Stimulated activated CD4-positive, alpha-beta T cell treated with anti-CD3 and anti-CD28 coated beads, Interleukin-4, amount 100 ng/mL, for 4 hours (primary cell): Measurements from ENCODE around the gene UNC80.

Experiments
- DNase-seq, 2 experiments: peaks; one replicate each; pipeline ENCODE4 v3.0.0-alpha.2; 2020

UNC80 gene

DNA sequence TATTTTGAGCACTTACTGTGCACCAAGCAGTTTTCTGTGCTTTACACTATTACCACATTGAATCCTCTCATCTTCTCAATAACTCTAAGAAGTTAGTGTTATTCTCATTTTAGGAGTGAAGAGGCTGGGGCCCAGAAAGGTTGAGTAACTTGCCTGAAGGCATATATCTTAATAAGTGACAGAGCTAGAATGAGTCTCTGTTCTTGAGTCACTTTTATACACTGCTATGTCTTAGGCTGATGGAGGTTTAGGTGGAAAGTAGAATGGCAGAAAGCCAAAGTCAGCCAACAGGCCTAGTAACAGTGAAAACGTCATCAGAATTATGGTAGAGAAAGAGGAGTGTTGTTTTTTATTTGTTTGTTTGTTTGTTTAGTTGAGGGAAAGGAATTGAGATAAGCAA, 202.9 kb downstream of the UNC80 start:
- DNase-seq, result no peak

DNA sequence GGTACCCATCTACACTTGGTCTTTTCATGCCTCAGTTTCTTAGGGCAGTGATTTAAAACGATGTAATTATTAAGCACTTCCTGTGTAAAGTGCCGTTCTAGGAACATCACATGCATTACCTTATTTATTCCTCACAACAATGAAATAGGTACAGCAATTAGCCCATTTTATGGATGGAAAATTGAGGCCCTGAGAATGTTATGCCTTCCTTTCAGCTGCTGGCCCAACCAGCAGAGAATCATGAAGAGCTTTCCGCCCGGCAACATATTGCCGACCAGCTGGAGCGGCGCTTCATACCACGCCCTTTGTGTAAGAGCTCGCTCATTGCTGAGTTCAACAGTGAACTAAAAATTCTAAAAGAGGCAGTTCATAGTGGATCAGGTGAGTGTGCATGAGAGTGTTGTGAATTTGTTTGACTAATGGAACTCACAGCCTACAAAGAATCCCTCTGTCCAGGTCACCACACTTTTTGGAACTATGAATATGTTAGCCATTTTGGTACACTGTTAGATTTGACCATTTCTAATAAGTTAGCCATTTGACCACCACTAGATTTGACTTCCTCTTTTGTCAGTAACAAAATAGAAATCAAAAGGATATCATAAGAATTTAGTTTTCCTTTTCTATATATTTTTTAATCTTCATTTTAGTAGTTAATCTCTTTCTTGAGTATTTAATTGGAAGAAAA, 205.2 kb downstream of the UNC80 start:
- no peak for DNase-seq

DNA sequence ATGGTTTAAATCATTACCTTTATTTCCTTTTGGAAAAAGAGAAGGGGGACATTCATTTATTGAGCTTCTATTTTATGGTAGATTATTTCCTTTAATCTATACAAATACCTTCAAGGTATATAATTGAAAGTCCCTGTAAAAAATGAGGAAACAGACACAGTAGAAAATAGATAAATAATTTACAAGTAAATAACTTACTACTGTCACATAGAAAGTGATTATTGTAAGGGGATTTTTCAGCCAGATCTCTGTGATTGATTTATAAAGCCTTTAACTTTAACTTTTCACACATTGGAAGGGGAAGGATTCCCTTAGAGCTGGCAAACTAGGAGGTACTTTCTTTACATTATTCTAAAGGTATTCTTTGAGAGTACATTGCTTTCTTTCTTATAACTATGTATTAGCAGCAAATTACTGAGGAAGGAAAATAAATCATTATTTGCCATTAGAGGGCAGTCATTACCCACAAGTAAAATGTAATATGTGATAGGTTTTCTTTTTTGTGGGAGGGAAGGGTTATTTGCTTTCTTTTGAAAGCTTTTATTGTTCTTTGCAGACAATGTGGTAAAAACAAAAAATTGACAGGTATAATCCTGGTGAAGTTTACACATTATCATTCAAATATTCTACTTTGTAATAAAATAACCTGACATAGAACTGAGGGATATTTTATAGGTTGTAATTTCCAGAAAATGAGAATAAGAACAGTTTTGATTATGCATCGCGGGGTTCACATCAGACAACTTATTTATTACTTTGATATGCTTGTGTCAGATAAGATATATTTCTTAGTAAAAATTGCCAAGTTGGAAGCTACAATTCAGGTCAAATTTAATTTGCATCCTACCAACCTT, 206.0 kb downstream of the UNC80 start:
- DNase-seq, result no peak

DNA sequence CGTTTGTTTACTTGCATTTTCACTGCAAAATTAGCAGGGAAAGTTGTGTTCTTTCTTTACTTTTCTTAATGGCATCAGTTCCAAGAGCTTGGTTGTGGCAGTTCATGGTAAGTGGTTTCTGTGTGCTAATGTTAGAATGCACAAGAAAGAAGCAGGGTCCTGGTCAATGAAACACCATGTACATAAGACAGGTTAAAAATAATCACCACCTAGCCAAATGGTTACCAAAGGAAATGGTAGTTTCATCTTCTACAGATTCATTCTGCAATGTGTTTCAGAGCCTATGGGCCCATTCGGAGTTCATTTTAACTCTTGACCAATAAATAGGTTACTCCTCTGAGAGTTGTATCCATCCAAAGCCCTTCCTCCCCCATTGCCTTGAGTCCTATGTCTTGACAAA, 212.7 kb downstream of the UNC80 start:
- no peak for DNase-seq

DNA sequence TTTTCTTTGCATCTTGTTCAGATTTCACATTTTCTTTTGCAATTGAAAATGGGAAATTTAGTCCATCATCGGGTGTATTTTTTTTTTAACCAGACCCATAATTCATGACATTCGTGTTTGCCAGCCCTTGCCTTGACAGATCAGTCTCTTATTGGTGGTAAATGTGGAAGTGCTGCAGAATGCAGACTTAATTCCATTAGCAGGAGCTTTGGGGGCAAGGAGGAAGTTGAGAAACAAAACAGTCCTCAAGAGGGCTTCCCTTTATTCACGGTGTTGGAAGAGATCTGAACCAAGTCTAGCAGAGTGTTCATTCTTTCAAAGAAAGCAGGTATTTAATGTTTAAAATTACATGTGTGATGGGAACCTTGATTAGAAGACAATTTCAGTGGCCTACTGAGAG, 214.2 kb downstream of the UNC80 start:
- DNase-seq, result no peak

DNA sequence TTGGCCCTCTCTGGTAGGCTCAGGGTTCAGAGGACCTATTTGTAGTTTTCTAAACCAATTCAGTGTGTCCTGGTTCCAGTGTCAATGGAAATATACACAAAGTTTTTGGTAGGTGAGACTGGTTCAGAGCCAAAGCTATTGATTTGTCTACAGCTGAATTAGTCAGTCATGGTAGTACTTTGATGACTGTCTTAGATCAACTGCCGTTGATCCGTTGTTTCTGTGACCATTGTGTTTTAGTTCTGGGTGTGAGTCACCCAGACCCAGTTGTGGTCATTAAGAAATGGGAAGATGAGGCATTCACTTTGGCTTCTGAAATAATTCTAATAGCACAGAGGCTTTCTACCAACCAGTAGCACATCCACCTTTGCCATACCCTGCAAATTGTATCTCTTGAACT, 214.8 kb downstream of the UNC80 start:
- DNase-seq, result no peak

DNA sequence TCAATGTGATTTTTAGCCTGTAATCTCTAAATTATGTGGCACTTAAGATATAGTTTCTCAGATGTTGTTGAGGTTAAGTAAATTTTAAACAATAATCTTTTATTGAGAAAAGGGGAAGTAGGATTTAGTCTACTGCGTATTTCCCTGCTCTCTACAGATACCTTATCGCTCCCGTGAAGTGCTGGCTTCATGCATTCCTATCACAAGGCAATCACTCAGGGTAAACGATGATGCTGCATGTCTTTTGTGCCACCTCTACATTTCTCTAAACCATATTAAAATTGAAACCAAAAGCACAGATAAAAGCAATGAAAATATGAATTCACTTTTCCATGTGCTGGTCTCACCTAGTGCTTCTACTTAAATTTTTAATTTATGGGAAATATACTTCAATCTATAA, 216.4 kb downstream of the UNC80 start:
- DNase-seq, result no peak

DNA sequence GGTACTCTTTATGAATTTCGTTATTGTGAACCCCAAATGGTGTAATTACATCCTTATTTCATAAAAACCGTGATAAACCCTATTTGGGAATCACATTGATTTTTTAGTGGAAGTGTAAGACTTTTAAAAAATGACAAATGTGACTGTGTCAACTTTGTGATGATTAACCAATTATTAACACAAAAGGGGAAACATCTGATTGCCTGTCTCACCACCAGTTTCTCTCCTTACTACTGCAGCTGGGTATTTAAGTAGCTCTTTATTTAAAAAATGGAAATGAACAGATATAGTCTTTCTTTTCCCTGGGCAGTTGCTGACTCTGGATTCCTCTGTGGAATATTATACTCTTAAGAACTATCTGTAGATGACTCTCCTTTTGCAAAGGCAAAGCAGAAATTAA, 219.2 kb downstream of the UNC80 start:
- no peak for DNase-seq

DNA sequence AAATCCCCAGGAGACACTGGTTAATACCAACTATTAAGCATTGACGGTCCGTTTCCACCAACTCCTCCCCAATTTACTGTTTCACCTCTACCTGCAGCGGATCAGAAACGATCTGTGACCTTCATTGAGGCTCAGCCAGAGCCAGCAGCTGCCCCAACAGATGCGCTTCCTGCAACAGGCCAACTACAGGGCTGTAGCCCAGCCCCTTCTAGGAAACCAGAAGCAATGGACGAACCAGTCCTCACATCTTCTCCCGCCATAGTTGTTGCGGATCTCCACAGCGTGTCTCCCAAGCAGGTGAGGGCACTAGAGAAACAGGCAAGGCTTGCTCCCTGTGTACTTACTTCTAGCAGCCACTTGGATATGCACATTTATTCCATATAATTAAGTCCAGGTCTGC, 222.3 kb downstream of the UNC80 start:
- no peak for DNase-seq

DNA sequence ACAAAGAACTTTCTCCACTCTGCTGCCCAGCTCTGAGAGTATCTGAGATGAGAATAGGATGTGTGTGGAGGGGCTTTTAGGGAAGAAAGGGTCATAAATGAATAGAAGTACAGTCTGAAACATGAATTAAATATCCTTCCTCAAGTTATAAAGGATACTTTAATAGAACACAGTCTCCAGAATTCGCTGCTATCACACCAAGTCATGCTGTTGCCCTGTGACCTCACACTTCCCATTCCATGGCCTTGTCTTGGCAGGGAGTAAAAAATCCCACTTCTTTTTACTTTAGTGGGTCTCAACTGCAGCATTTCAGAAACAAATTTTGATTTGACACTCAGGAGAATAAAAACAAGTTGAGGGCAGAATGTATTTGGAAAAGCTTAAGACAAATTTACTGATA, 227.0 kb downstream of the UNC80 start:
- DNase-seq, result no peak

DNA sequence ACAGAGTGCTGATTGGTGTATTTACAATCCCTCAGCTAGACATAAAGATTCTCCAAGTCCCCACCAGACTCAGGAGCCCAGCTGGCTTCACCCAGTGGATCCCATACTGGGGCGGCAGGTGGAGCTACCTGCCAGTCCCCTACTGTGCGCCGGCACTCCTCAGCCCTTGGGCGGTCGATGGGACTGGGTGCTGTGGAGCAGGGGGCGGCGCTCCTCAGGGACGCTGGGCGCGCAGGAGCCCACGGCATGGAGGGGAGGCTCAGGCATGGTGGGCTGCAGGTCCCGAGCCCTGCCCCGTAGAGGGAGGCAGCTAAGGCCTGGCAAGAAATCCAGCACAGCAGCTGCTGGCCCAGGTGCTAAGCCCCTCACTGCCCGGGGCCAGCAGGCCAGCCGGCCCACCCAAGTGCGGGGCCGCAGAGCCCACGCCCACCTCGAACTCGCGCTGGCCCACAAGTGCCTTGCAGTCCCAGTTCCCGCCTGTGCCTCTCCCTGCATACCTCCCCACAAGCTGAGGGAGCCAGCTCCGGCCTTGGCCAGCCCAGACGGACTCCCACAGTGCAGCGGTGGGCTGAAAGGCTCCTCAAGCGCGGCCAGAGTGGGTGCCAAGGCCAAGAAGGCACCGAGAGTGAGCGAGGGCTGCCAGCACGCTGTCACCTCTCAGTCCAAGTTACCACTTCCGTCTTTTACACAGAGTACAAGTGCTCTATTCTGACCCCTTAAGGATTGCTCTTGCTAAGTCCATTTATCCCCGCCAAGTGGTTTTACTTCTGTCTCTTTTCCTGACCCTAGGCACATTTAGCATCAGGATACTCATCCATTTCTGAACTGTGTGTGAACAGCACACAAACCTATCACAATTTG, 229.1 kb downstream of the UNC80 start:
- DNase-seq, result no peak

DNA sequence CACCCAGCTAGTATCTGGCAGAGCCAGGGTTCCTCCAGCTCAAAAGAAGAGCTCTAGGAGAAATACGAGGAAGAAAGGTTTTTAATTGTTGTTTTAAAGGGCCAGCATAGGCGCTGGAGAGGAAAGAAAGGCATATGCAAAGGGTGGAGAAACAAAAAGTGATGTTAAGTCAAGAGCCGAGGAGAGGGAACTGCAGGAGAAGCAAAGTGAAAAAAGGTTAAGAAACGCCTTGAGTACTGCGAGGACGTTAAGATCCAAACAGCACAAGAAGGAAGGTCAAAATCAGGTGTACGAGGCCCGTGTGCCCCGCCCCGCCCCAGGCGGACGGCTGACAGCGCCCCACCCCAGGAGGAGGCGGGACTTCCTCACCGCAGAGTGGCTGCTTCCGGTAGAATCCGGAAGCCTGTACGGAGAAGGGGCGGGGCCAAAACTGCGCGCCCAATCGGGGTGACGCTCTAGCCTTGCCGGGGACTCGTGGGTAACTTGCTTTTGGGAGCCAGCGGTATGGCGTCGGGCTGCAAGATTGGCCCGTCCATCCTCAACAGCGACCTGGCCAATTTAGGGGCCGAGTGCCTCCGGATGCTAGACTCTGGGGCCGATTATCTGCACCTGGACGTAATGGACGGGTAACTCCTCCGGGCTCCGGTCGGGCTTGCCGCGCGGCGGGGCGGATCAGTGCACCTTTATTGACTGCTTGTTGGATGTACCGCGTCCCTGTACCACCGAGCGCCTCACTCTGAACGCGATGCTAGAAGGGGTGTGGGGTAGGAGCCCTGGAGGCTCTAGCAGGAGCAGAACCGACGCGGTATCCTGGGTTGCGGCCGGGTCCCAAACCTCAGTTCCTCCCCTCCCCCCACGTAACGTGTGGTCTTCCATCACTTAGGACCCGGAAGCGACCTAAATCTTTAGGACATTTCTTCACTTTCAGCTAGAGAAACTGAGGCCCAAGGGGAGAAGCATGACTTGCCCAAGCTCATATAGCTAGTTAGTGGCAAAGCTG, 230.8 kb downstream of the UNC80 start, which contains the start of gene RPE:
Gene RPE, plus strand, starts transcription at position 481 of the 1,000 bp plus-strand sequence. Its CDS starts 24 bp downstream, at position 505.
- peak; percentile 96 to 98 for DNase-seq

DNA sequence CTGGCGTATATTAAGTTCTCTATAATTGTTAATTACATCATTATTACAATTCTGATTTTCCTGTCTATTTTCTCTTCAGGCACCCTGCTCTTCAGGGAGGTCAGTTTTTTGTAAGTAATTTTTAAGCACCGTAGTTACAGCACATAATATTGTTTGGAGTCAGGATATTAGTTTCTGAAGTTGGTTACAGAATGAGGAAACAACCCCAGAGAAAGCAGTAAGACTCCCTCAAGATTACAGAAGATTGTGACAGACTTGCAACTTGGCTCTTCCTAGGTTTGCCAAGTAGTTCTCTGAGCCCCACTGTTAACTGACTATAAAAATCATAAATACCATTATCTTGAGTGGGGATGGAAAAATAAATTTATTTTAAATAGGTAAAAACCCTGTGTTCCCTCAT, 231.7 kb downstream of the UNC80 start:
- no peak for DNase-seq

DNA sequence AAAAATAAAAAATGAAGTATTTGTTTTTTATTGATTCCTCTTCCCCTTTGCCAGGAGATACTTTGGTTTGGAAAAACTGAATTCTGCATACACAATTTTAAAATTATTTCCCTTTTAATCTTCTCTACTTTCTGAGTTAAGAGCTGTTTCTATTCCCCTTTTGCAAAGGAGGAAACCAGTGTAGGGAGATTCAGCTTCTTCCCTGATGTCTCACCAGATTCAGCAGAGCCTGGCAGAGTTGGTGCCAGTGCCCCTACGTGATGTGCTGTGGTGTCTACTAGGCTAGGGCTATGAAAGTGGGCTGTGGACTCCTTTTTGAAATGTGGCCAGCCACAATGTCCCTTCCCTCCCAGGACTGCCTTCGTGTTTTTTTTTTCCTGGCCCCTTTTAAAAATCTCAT, 233.2 kb downstream of the UNC80 start:
- no peak for DNase-seq

DNA sequence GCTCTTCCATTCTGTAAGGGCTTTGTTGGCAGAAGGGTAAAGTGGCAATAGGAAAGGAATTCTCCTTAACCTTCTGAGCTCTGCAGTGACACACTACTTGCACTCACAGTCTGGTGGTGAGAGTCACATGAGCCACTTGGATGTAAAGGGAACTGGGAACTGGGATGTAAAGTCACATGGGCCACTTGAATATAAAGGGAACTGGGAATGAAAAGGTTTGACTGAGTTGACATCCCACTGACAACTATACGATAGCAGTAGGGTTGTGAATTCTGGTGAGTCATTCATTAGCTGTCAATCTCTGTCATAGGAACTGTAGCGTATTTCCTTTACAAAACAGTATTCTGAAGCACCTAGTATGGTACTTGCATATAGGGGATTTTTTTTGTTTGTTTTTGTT, 236.3 kb downstream of the UNC80 start:
- no peak for DNase-seq

DNA sequence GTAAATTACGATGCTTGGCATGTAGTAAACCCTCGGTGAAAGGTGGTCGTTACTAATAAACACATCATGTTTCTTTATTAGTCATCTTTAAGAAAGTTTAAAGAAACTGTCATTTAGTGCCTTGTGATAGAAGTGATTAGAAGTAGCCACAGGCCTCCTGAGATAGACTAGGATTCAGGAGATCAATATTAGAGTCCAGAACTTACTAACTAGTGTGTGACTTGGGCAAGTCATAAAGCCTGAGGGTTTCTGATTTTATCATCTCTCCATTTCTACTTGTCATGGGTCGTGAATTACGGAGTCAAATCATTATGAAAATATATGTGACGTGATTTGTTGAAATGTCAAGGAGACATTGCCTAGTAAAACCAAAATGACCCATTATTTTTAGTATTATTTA, 237.5 kb downstream of the UNC80 start:
- DNase-seq, result no peak

DNA sequence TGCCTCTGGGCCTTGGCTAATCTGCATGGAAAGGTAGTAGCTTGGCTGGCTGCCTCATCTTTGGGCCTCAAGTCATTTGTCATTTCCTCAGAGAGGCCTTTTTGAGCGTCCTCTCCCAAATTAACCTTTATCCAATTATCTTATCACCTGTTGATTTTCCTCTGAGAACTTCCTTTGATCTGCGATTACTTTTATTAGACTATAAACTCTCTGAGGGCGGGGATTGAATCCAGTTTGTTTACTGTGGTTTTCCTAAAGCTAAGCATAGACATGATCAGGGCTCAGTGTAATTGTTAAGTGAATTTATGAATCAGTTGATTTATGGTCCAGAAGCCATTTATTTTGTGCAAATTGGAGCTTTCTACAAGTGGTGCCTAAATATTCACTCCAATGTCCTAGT, 238.3 kb downstream of the UNC80 start:
- no peak for DNase-seq

DNA sequence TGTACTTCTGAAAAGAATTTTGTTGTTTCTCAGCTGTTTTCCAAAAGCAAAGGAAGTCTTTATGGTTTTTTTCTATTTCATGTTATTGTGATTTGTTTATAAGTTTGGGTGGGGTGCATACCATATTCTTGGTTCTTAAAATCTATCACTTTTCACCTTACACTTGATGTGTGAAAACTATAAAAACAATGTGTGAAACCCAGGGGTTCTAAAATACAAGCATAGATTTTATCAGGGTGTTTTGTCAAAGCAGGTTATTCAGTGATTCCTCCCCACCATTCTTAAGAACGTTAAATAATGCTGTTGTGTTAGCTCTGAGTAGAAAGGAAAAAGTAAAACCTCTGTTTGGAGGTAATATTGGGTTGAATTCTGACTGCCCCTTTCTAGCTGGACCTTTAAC, 248.5 kb downstream of the UNC80 start:
- DNase-seq, result no peak

DNA sequence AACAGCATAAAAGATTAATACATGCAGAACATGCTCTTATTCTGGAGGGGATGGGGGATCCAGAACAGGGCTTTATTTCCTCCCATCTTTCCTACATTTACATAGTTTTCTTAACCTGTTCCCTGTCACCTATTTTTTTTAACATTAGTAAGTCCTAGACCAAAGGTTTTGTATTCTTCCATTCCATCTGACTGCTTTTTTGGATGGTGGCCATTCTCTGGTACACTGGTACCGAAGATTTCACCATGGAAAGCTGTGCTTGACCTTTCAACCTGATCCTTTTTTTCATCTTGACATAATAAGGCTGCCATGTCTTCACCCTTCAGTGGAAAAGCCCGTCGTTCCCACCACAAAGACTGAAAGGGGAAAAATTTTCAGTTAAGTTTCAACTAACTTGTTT, 251.2 kb downstream of the UNC80 start:
- no peak for DNase-seq

DNA sequence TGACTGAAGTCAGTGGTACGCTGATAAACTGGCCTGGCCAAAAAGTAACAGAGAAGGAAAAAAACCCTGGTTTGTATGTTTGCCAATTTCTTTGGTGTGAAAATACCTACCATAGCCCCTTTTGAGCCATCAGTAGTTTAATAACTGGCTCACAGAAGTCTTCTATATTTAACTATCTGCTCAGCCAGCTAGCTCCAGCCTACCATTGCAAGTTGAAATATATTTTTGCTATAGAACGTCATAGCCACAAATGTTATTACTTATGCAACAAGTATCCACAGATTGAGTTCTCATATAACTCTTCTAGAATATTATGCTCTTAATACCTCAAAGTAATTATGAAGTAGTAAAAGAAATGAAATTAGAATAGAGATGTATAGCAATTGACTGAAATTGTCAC, 256.0 kb downstream of the UNC80 start:
- DNase-seq, result no peak

DNA sequence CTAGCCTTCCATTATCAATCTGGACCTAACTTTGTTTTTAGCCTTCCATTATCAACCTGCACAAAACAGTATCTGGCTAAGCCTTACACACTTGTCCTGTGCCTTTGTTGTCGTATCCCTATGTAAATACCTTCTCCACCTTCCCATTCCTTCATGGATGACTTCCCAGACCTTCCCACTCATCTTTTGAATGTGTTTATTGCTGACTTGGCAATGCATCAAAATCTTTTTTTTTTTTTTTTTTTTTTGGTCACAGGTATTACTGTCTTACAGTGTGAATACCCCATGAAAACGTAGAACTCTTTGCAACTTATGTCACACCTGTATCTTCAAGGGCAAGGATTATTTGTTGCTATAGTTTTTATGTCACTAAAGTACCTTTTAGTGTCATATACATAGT, 256.5 kb downstream of the UNC80 start:
- DNase-seq, result no peak

DNA sequence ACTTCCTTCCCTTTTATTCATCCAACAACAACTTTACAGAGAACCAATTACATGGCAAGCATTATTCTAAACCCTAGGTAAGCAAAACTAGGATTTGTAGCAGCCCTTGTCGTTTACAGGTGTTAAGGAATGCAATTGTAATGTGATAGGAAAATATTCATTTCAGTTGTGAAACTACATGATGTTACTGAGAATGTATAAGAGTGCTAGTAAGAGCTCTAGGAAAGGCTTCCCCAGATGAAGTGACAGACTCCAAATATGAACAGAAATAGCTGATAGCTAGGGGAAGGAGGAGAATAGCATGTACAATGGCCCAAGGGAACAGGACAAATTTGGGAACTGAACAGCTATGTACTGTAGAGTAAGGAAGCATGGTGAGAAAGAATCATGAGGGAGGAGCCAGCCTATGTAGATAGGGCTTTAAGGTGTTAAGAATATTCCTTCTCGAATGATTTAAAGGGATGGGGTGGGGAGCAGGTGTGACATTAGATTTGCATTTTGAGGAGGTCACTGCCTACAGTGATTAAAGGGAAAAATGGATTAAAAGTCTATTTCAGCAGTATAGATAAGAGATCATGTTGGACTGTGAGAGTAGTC, 262.6 kb downstream of the UNC80 start:
- no peak for DNase-seq
